ENCODE data around the gene CDH5.

- TF ChIP-seq CTCF (CRISPR knock-in tag; IDR thresholded peaks at IDR 0.05) (no peak), ATF3 (CRISPR knock-in tag; IDR thresholded peaks at IDR 0.05) (no peak), MAFF (IDR thresholded peaks at IDR 0.05; ENCODE audit: low read depth, low read length) (no peak), EZH2 (conservative IDR thresholded peaks at IDR 0.05; ENCODE audit: low read depth, low read length) (no peak), FOSL1 (CRISPR knock-in tag; IDR thresholded peaks at IDR 0.05; ENCODE audit: borderline replicate concordance) (no peak), REST (IDR thresholded peaks at IDR 0.05; ENCODE audit: borderline replicate concordance in 1 of 2, low read depth in 1 of 2, low read length in 2 of 2) (no peak), ZFP37 (CRISPR knock-in tag; IDR thresholded peaks at IDR 0.05; ENCODE audit: borderline replicate concordance) (no peak), KAT7 (CRISPR knock-in tag; IDR thresholded peaks at IDR 0.05; ENCODE audit: borderline replicate concordance) (no peak), ZNF232 (CRISPR knock-in tag; IDR thresholded peaks at IDR 0.05; ENCODE audit: borderline replicate concordance) (no peak)
These were observed 25.5 kb downstream of the CDH5 start for GRCh38 chr16:66391726-66392670.

Measured in HepG2 (cell line).